ENCODE measurements around the gene TCF7. TPM values are rescaled to one million over a fixed set of nuclear protein-coding genes. Genes with fewer than 3 reads are reported as not detected.

TCF7 gene
- polyA plus RNA-seq, 1 experiment = 2.1 TPM

DNA sequence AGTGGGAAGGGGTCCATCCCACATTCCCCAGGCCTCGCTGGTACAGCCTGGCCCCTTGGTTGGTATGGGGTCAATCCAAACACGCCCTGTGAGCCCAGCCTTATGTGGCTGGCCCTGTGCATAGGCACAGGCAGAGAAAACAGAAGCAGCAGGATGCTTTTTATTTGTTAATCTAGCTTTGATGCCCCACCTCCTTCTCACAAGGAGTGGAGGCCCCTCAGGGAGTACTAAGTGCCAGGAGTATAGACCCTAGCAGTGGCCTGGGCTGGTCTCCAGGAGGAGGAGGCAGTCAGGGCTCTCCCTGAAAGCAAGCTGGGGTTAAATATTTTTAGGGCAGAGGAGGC, 14.6 kb upstream of the TCF7 start:
- Histone ChIP-seq H3K4me3 (ENCODE audit: low read depth, low read length) (no peak overlapping the region), H3K27ac (ENCODE audit: low read depth, low read length) (no peak overlapping the region), H3K9me3 (ENCODE audit: control insufficient read depth, insufficient read depth, low read length) (no peaks in the 10 kb centered on the region), H3K27me3 (ENCODE audit: control insufficient read depth, insufficient read depth, low read length) (peaks cover 14% of the 10 kb centered on the region)
- TF ChIP-seq, protein P1, sequence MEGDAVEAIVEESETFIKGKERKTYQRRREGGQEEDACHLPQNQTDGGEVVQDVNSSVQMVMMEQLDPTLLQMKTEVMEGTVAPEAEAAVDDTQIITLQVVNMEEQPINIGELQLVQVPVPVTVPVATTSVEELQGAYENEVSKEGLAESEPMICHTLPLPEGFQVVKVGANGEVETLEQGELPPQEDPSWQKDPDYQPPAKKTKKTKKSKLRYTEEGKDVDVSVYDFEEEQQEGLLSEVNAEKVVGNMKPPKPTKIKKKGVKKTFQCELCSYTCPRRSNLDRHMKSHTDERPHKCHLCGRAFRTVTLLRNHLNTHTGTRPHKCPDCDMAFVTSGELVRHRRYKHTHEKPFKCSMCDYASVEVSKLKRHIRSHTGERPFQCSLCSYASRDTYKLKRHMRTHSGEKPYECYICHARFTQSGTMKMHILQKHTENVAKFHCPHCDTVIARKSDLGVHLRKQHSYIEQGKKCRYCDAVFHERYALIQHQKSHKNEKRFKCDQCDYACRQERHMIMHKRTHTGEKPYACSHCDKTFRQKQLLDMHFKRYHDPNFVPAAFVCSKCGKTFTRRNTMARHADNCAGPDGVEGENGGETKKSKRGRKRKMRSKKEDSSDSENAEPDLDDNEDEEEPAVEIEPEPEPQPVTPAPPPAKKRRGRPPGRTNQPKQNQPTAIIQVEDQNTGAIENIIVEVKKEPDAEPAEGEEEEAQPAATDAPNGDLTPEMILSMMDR (IDR thresholded peaks at IDR 0.05; ENCODE audit: low read depth, low read length) = no peak
- no peak for DNase-seq (ENCODE audit: low read depth, low spot score)
- ChIA-PET CTCF (interaction anchor here (1.0 to 3.2 kb wide), 5 partner anchors 11 to 60 kb away, joined by 8 to 34 read pairs (median 13); no protein-coding TSS in a partner anchor), POLR2A (no interaction called here)

DNA sequence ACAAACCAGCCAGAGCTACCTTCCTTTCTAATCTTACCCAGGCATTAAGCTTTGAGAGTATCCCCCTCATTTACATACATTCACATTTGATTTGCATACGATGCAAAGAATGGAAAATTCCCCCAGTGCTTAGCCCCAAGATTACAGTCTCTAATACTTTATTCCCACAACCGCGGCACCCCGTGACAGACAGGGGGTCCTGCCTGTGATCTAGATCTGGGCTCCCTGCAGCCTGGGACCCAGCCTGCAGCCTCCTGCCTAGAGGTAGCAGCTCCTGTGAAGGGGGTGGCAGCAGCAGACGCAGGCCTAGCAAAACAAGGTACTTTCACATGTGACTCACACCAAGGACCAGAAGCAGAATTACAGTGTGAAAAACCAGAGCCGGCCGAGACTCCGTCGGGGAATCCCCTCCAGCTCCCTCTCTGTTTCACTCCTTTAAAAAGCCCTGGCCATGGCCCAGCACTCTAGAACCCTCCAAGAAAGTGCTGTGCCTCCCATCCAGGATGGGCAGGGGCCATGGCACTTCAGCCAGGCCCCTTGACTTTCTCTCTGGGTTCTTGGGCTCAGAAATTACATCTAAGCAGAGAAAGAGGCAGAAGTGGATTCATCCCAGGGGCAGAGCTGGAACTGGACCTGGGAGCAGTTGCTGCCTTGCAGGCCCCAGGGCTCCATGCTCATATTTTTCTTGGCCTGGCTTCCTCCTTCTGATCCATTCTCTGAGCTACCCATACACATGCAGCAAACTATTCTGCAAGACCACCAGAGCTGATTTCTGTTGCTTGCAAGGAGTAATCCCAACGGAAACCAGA, 14.0 kb upstream of the TCF7 start:
- H3K27me3 ChIP-seq (ENCODE audit: control insufficient read depth, insufficient read depth, low read length) = peaks cover 18% of the 10 kb centered on the region
- ChIA-PET CTCF (interaction anchor here (1.2 to 3.2 kb wide), 9 partner anchors 9 to 56 kb away, joined by 3 to 34 read pairs (median 8); no protein-coding TSS in a partner anchor), POLR2A (no interaction called here)
- TF ChIP-seq, protein P1 (IDR thresholded peaks at IDR 0.05; ENCODE audit: low read depth, low read length) = no peak
- no peak overlapping the region for H3K27ac ChIP-seq (ENCODE audit: low read depth, low read length)
- H3K4me3 ChIP-seq (ENCODE audit: low read depth, low read length) = no peak overlapping the region
- H3K9me3 ChIP-seq (ENCODE audit: control insufficient read depth, insufficient read depth, low read length) = no peaks in the 10 kb centered on the region
- DNase-seq (ENCODE audit: low read depth, low spot score) = no peak

DNA sequence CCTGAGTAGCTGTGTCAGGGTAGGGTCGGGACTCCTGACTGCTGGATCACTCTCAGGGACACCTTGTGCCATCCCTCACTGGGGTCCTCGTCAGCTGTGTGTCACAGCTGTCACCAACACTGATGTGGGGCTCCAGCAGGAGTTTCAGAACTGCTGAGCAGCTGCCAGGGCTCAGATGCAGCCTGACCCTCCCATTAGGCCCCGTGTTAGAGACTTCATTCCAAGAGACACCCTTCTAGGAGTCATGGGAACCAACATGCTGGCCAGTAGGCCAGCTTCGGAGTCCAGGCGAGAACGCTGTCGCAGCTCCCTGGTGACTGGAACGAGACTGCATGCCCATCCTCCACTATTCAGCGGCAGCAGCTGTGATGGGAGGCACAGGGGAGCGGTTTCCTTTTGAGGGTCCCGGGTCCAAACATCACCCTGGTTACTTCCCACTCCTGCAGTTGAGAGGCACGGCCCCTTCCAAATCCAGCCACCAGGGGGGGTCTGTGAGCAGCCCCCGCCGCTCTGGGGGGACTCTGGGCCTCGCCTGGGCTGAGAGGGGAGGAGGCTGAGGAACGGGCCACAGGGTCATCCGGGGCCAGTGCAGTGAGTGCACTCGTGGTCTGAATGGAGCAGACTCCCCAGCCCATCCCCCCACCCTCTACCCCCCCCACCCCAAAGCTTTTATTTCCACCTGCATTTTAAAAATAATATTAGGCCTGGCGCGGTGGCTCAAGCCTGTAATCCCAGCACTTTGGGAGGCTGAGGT, 12.6 kb upstream of the TCF7 start:
- no peak for DNase-seq (ENCODE audit: low read depth, low spot score)
- TF ChIP-seq, protein P1 (IDR thresholded peaks at IDR 0.05; ENCODE audit: low read depth, low read length) = peak; percentile 87

DNA sequence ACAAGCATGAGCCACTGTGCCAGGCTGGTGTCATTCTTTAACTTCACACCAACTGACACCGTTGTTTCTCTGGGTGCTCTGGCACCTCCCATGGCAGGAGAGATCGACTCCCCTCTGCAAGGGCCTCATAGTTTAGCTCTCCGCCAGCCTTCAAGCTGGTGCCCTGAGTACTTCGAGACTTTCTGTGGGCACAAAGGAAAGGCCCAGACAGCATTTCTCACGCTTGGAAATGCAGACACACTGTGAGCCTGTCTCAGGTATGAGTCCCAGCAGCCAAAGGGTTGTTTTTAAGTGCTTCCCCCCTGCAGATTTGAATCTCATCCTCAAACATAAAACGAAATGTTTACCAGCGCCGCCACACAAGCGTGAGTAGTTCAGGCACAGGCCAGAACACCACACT, 11.1 kb upstream of the TCF7 start:
- H3K27me3 ChIP-seq (ENCODE audit: control insufficient read depth, insufficient read depth, low read length) = peaks cover 20% of the 10 kb centered on the region
- no peaks in the 10 kb centered on the region for H3K9me3 ChIP-seq (ENCODE audit: control insufficient read depth, insufficient read depth, low read length)
- ChIA-PET POLR2A (no interaction called here), CTCF (interaction anchor here (1.3 kb wide), 1 partner anchor 37 kb away, joined by 3 read pairs; no protein-coding TSS in a partner anchor)
- no peak overlapping the region for H3K4me3 ChIP-seq (ENCODE audit: low read depth, low read length)
- no peak for DNase-seq (ENCODE audit: low read depth, low spot score)
- H3K27ac ChIP-seq (ENCODE audit: low read depth, low read length) = no peak overlapping the region
- TF ChIP-seq, protein P1 (IDR thresholded peaks at IDR 0.05; ENCODE audit: low read depth, low read length) = no peak

More for the DNA sequence above, 12.6 kb upstream of the TCF7 start:
- Histone ChIP-seq H3K27me3 (ENCODE audit: control insufficient read depth, insufficient read depth, low read length) (peaks cover 18% of the 10 kb centered on the region), H3K9me3 (ENCODE audit: control insufficient read depth, insufficient read depth, low read length) (no peaks in the 10 kb centered on the region), H3K4me3 (ENCODE audit: low read depth, low read length) (no peak overlapping the region), H3K27ac (ENCODE audit: low read depth, low read length) (no peak overlapping the region)
- CTCF ChIA-PET = interaction anchor here (0.6 to 3.2 kb wide), 23 partner anchors 10 to 67 kb away, joined by 3 to 34 read pairs (median 4); partner anchors contain the start of gene TCF7
- POLR2A ChIA-PET = no interaction called here
